Muscle of arm (tissue), 12 donors: Measurements from ENCODE around the gene FYN. TPM values are rescaled to one million over a fixed set of nuclear protein-coding genes. Genes with fewer than 3 reads are reported as not detected.
A peak's percentile ranks its signal among the peaks of the same experiment; 100 is the strongest.
"Not testable (repeated sequence)": the region's sequence is repeated elsewhere in the genome, so short reads cannot be mapped to it uniquely, and the experiment has no call there.

Experiments used
- DNase-seq: peaks from one replicate; pipeline ENCODE4 v3.0.0-alpha.2; 2013
- polyA plus RNA-seq, 12 donors: library from polyadenylated mRNA; unstranded; fragments of 120-200 nt; gene quantifications; one replicate each; pipeline ENCODE4 v1.2.1, GENCODE V29; 2013; ENCODE audit not compliant: insufficient read length in 12 of 12

The FYN gene
- polyA plus RNA-seq, 12 donors: 98.4 to 184 (median 152) TPM; not detected in 1

- DNase-seq: no peak
These were observed 80.1 kb downstream of the FYN start for GRCh38 chr6:111792914-111793700.

GRCh38 chr6:111792241-111792640, 81.0 kb downstream of the FYN start:
- DNase-seq: no peak

- DNase-seq: no peak
These were observed 81.8 kb downstream of the FYN start for GRCh38 chr6:111791415-111791814.

- peak; percentile 81 for DNase-seq
These were observed 83.7 kb downstream of the FYN start for GRCh38 chr6:111789598-111789997.

- DNase-seq: no peak
These were observed 84.6 kb downstream of the FYN start for GRCh38 chr6:111788379-111789276.

GRCh38 chr6:111786151-111786550, 87.1 kb downstream of the FYN start:
- DNase-seq: not testable (repeated sequence)

GRCh38 chr6:111784433-111784832, 88.8 kb downstream of the FYN start:
- no peak for DNase-seq

- no peak for DNase-seq
These were observed 90.3 kb downstream of the FYN start for GRCh38 chr6:111782887-111783466.

GRCh38 chr6:111782192-111782809, 91.0 kb downstream of the FYN start:
- DNase-seq: no peak

- no peak for DNase-seq
These were observed 92.1 kb downstream of the FYN start for GRCh38 chr6:111781041-111781708.

GRCh38 chr6:111780393-111780792, 92.9 kb downstream of the FYN start:
- no peak for DNase-seq

GRCh38 chr6:111779660-111780059, 93.6 kb downstream of the FYN start:
- no peak for DNase-seq

- no peak for DNase-seq
These were observed 94.2 kb downstream of the FYN start for GRCh38 chr6:111779031-111779430.

GRCh38 chr6:111777357-111777756, 95.9 kb downstream of the FYN start:
- no peak for DNase-seq

- no peak for DNase-seq
These were observed 96.7 kb downstream of the FYN start for GRCh38 chr6:111776236-111777221.

- no peak for DNase-seq
These were observed 97.9 kb downstream of the FYN start for GRCh38 chr6:111775145-111775922.

- no peak for DNase-seq
These were observed 98.9 kb downstream of the FYN start for GRCh38 chr6:111774346-111774703.

- no peak for DNase-seq
These were observed 99.5 kb downstream of the FYN start for GRCh38 chr6:111773501-111774345.
